ENCODE results near the gene BTBD8. TPM values are rescaled to one million over a fixed set of nuclear protein-coding genes. Genes with fewer than 3 reads are reported as not detected.
"Not testable (repeated sequence)": the region's sequence is repeated elsewhere in the genome, so short reads cannot be mapped to it uniquely, and the experiment has no call there.

The BTBD8 gene
- total RNA-seq: 3.9 and 6.0 TPM in 2 replicates
- 0.53 TPM for polyA plus RNA-seq (2012)

- peak; percentile 78 for DNase-seq (ENCODE audit: low read depth)
Measured at GRCh38 chr1:92080128-92080985, at the start of gene BTBD8. BTBD8 (plus strand) TSS chr1:92080345; CDS start chr1:92080572, 227 bp downstream.

- DNase-seq (ENCODE audit: low read depth): no peak
Measured at GRCh38 chr1:92030656-92031107, 49.5 kb upstream of the BTBD8 start.

DNA sequence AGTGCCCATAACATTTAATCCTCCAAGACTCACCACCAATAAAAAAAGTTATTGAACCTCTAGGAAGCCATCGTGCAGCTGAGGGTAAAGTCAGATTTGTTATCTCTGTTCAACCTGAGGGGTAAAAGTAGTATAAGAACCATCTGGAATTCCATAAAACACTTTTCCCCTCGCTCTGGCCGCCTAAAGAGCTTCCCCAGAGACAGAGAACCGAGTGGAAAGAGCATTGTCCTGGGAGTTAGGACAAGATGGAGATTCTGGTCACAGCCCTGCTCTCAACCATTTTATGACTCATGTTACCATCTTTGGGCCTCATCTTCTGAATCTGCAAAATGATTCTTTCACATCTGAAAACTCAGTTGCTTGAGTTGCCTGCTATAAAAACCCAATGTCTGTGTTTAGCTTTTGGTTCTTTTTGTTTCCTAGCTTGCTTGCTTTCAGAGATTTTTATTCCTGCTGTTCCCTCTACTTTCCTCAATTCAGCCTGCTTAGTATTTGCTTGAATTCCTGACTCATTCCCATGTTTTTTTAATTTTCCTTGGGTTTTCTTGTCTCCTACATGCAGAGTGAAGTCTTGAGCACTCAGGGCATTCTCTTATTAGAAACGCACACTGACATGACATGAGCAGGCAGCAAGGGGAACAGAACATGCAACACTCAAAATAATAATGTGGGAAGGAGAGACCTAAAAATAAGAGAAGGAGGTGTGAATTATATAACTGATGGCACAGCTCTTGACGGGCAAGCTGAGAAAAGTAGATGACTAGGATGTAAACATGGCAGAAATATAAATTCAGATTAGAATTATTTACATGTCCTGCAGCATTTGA lies 48.6 kb upstream of the BTBD8 start:
- no peak for DNase-seq (ENCODE audit: low read depth)

- DNase-seq (ENCODE audit: low read depth): no peak
Measured at GRCh38 chr1:92037400-92037799, 42.7 kb upstream of the BTBD8 start.

DNA sequence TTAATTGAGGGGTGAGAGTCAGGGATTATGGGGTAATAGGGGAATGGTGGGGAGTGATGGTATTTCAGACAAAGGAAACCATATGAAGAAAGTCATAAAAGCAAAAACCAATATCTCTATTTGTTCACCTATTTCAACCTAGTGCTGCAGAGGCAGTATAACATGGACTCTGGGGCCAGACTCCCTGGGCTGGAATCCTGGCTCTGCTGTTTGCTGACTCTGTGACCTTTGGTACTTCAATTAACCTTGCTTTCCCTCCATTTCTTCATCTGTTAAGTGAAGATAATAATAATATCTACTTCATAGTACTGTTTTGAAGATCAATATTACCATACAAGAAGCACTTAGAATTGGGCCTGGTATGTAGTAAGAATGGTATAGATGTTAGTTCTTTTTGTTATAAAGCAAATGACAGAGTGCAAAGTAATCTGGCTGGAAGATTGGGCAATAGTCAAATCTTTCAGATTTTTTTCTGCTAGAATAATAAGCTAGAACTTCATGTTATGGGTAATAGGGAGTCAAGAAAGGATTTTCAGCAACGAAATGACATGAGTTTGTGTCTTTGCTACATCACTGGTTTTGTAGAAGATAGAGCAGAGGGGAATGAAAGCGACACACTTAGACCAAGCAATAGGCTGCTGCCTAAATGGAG lies 41.3 kb upstream of the BTBD8 start:
- no peak for DNase-seq (ENCODE audit: low read depth)

- no peak for DNase-seq (ENCODE audit: low read depth)
Measured at GRCh38 chr1:92040971-92041370, 39.2 kb upstream of the BTBD8 start.

DNA sequence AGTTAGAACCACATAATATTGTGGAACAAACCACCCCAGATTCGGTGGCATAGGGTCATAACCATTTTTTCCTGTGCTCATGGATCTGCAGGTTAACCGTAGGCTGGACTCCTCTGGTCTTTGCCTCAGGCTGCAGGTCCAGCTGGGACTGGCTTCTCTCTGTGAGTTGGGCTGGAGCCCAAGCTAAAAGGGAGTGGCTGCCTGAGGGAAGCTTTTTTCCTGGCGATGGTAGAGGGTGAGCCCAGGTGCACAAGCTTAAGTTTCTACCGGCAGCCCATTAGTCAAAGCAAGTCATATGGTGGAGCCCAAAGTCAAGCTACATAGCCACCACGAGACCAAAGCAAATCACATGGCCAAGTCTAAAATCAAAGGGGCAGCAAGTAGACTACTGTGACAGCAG lies 36.5 kb upstream of the BTBD8 start:
- DNase-seq (ENCODE audit: low read depth): no peak

DNA sequence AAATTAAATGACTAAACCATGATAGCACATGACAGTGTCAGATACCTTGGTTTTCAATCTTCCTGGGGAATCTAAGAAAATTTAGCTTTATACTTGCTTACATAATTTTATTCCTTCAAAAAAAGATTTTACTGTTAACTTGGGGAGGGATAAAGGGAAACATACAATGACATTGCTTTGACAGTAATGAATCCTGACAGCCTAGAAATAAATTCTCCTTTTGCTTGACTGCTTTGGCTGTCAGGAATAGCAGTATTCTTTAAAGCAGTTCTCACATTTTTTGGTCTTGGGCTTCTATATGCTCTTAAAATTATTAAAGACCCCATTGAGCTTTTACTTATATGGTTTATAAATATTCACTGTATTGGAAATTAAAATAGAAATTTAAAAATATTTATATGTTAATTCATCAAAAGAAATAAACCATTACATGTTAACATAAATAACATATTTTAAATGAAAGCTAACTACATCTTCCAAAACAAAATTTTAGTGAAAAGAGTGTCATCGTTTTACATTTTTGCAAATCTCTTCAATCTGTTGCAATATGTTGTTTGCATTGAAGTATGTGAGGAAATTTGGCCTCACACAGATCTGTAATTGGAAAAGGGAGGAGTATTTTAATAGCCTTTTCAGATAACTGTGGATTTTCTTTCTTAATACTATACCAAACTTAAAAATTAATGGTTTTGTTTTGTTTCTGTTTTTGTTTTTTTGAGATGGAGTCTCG lies 34.2 kb upstream of the BTBD8 start:
- no peak for DNase-seq (ENCODE audit: low read depth)

DNA sequence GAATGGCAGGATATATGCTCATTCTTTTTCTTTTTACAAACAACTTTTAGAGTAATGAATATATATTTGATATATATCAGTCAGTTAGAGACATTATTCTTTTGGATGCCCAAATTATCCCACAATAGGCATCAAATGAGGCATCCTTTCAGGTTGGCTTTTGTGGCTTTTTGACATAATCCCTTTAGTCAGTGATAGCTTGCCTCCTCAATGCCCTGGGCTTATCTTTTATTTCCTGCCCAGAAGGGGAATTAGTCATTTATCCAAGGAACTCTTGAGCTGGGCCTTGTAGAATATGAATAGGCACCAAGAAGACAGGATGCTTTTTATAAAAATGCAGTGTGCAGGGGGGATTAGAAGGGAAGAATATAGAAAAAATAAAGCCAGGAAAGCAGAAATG lies 28.2 kb upstream of the BTBD8 start:
- no peak for DNase-seq (ENCODE audit: low read depth)

DNA sequence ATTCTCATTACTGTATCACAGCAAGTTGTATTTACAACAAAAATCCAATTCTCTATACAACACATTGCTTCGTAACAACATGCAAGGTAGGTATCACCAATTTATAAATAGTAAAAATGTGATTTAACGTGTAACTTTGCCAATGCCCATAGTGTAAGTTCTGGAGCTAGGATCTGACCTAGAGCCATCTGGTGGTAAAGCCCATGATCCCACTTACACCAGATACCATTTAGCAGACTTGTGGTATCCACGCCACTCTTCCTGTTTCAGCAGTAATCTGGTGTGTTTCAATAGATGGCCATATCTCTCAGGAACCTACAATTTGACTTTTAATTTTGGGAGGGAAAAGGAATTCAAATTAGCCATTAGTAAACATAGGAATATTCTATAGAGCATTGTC lies 15.1 kb upstream of the BTBD8 start:
- DNase-seq (ENCODE audit: low read depth): no peak

- DNase-seq (ENCODE audit: low read depth): no peak
Measured at GRCh38 chr1:92066321-92066720, 13.8 kb upstream of the BTBD8 start.

- DNase-seq (ENCODE audit: low read depth): no peak
Measured at GRCh38 chr1:92070892-92071291, 9.3 kb upstream of the BTBD8 start.

DNA sequence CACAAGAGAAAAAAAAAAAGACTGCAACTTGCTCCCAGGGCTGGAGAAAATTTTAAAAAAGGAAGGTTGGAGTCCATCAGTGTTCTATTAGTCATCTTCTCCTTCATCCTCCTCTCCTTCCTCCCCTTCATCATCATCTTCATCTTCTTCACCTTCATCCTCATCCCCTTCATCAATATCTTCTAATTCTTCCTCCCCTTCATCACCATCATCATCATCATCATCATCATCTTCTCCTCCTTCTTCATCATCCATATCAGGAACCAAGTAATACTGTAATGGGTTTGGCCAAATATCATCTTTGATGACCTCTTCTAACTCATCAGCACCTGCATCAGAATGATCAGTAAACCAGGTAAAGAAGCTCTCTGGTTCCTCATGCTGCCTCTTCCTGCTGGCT lies 5.7 kb upstream of the BTBD8 start:
- DNase-seq (ENCODE audit: low read depth): not testable (repeated sequence)

DNA sequence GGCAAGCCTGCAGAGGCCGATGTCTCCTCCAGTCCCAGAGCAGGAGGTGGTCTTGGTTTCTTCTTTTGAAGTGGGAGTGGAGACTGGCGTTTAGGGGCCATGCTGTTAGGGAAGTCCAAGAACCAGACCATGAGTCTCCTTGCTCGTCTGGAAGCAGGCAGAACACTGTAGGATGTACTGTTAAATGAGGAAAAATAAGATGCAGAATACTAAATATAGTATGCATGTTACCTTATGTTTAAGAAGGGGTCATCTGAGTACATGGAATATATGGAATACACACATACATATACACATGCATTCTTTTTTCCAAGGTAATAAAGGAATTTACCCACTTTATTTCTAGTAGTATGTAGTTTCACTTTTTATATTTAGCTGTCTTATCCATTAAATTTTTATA lies 4.8 kb upstream of the BTBD8 start, which contains the start of gene SETSIP:
Gene SETSIP, minus strand, starts transcription at position 101 of the 400 bp plus-strand sequence. Its CDS starts 0 bp downstream, at position 101.
- no peak for DNase-seq (ENCODE audit: low read depth)

DNA sequence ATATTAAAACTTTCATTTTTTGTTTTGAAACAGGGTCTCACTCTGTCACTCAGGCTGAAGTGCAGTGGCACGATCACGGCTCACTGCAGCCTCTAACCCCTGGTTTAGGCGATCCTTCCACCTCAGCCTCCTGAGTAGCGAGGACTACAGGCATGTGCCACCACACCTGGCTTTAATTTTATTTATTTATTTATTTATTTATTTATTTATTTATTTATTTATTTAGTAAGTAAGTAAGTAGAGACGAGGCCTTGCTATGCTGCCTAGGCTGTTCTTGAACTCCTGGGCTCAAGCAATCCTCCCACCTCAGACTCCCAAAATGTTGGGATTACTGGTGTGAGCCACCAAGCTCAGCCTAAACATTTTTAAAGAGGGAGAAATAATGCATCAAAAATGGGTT lies 3.8 kb upstream of the BTBD8 start:
- DNase-seq (ENCODE audit: low read depth): no peak

- DNase-seq (ENCODE audit: low read depth): not testable (repeated sequence)
Measured at GRCh38 chr1:92078077-92078476, 2.1 kb upstream of the BTBD8 start.

GRCh38 chr1:92079441-92079840 lies 704 bp upstream of the BTBD8 start:
- no peak for DNase-seq (ENCODE audit: low read depth)

DNA sequence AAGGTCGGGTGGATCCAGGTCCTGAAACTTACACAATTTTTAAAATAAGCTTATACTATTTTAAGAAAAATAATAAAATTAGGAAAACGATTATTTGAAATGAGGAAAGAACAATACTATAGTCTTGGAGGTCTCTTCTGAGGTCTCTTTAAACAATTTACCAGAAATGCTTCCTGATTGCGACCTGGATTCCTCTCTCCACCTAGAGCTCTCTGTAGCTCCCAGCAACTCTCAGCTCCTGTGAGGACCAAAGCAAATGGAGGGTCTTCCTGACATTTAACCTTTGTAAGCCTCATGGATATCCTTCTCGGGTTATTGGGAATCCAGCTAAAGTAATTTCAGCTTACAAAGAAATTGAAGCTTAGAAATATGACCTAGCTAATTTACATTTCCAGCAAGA lies 886 bp downstream of the BTBD8 start:
- DNase-seq (ENCODE audit: low read depth): no peak

DNA sequence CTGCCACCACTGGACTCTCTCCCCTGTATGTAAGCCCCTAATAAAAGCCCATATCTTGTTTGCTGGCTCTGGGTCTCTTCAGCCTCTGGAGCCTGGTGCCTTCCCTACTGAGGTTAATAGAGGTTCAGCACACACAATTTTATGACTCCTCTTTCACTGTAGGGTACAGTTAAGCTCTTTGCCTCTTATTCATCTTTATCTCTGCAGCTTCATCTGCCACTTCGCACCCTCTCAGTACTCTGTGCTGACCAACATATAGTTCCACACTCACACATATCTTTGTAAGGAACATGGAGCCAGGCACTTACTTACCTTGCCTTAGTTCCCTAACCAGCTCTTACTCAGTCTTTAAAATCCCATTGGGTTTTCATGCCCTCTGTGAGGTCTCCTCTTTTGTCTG lies 4.5 kb downstream of the BTBD8 start:
- DNase-seq (ENCODE audit: low read depth): no peak

DNA sequence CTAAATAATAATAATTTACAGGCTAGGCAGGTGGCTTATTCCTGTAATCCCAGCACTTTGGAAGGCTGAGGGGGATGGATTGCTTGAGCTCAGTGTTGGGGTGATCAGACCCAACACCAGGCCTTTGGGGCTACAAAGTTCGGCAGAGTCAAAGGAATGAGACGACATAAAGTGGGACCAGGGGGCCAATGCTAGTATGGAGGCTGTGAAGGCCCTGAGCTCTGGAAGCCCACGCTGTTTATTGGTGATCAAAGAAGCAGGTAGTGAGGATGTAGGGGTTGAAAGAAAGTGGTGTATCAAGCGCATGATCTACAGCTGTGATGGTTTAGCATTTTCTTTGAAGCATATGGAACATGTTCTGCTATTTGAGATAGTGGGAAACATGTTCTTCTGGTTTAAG lies 5.6 kb downstream of the BTBD8 start:
- peak; percentile 6 for DNase-seq (ENCODE audit: low read depth)

DNA sequence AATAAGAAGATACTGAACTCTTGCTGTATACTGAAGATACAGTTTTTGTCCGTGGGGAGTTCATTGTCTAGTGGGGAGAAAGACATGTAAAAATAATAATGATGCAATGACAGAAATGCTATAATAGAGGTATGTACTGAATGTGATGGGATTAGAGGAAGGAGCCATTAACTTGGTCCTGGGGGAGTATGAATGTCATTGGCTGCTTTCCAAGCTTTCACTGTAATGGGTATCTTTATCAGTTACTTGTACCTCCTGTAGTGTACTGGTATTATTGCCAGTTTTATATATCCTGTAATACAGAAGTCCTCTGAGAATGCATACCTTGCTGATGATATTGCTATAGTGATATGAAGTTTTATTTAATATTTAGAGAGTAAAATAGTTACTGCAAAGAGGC lies 7.4 kb downstream of the BTBD8 start:
- no peak for DNase-seq (ENCODE audit: low read depth)
